Keratinocyte (primary cell): ENCODE results near the gene ZC3H12D. TPM values are rescaled to one million over a fixed set of nuclear protein-coding genes. Genes with fewer than 3 reads are reported as not detected.

ENCODE experiments used
- DNase-seq: peaks from one replicate; pipeline ENCODE4 v3.0.0-alpha.2; 2011; ENCODE audit warnings: low read depth, missing footprints, low spot score
- FAIRE-seq: peaks from 2 replicates; lab custom pipeline; 2011; peaks lifted over from hg19 to GRCh38; lab: Jason Lieb, UNC
- H2AFZ ChIP-seq: 2 replicates; pipeline ENCODE4 v1.6.0; 2012; ENCODE audit warnings: low read length, control low read depth, inconsistent platforms; ENCODE audit not compliant: control insufficient read depth
- H3K27ac ChIP-seq: 2 replicates; pipeline ENCODE4 v1.5.1; 2011; ENCODE audit warnings: low read length; ENCODE audit not compliant: control insufficient read depth, insufficient read depth
- H3K27me3 ChIP-seq: 3 replicates; pipeline ENCODE4 v1.6.0; 2011; ENCODE audit warnings: low read length; ENCODE audit not compliant: control insufficient read depth, insufficient read depth; ENCODE audit errors: extremely low read depth
- H3K36me3 ChIP-seq, 2 experiments: 2 replicates in 1 of 2; 3 replicates in 1 of 2; pipeline ENCODE4 v1.5.1; 2011; ENCODE audit warnings: low read length in 2 of 2, mild to moderate bottlenecking in 1 of 2; ENCODE audit not compliant: control insufficient read depth in 2 of 2, insufficient read depth in 2 of 2; ENCODE audit errors: extremely low read depth in 1 of 2
- H3K4me1 ChIP-seq: 3 replicates; pipeline ENCODE4 v1.5.1; 2011; ENCODE audit warnings: low read length; ENCODE audit not compliant: control insufficient read depth, insufficient read depth; ENCODE audit errors: extremely low read depth
- H3K4me2 ChIP-seq: 3 replicates; pipeline ENCODE4 v1.6.0; 2011; ENCODE audit warnings: low read depth, low read length; ENCODE audit not compliant: control insufficient read depth, insufficient read depth; ENCODE audit errors: extremely low read depth
- H3K4me3 ChIP-seq, 3 experiments: fragments of 200-600 bp in 1 of 3; sonication (generic) in 1 of 3; 2 replicates in 2 of 3; 3 replicates in 1 of 3; pipeline ENCODE4 v1.5.1; 2011 to 2016; ENCODE audit warnings: low read length in 3 of 3, mild to moderate bottlenecking in 3 of 3, control low read depth in 2 of 3, inconsistent platforms in 1 of 3, low read depth in 1 of 3, mixed read lengths in 1 of 3, mixed run types in 1 of 3, moderate library complexity in 1 of 3; ENCODE audit not compliant: control insufficient read depth in 2 of 3, insufficient read depth in 2 of 3; ENCODE audit errors: extremely low read depth in 1 of 3
- H3K79me2 ChIP-seq: 2 replicates; pipeline ENCODE4 v1.6.0; 2012; ENCODE audit warnings: low read length; ENCODE audit not compliant: control insufficient read depth, insufficient read depth
- H3K9ac ChIP-seq: 3 replicates; pipeline ENCODE4 v1.6.0; 2011; ENCODE audit warnings: low read length; ENCODE audit not compliant: control insufficient read depth, insufficient read depth; ENCODE audit errors: extremely low read depth
- H3K9me1 ChIP-seq: 3 replicates; pipeline ENCODE4 v1.6.0; 2011; ENCODE audit warnings: low read length; ENCODE audit not compliant: control insufficient read depth, insufficient read depth; ENCODE audit errors: extremely low read depth
- H3K9me3 ChIP-seq: 2 replicates; pipeline ENCODE4 v1.5.1; 2012; ENCODE audit warnings: low read depth, low read length; ENCODE audit not compliant: control insufficient read depth
- H4K20me1 ChIP-seq: 3 replicates; pipeline ENCODE4 v1.6.0; 2011; ENCODE audit warnings: low read length; ENCODE audit not compliant: control insufficient read depth, insufficient read depth; ENCODE audit errors: extremely low read depth
- CTCF ChIP-seq, 3 experiments: IDR thresholded peaks in 1 of 3; conservative IDR thresholded peaks in 1 of 3; optimal IDR thresholded peaks in 1 of 3; 2 replicates in 2 of 3; 3 replicates in 1 of 3; pipeline versions ENCODE3 to v1.5.1; 2011; ENCODE audit warnings: low read length in 3 of 3, mild to moderate bottlenecking in 3 of 3, moderate library complexity in 2 of 3, control low read depth in 1 of 3, inconsistent platforms in 1 of 3; ENCODE audit not compliant: insufficient read depth in 2 of 3; ENCODE audit errors: extremely low read depth in 1 of 3
- EZH2 ChIP-seq: IDR thresholded peaks from one replicate; pipeline ENCODE4 v1.6.1; 2012; ENCODE audit warnings: inconsistent platforms, mild to moderate bottlenecking, low read length, moderate library complexity
- dilution Hi-C: fragments of 300-500 bp; cut with MboI; formaldehyde crosslinking; loops from one replicate; pipeline ENCODE4 v1.7.0; 2020; ENCODE audit warnings: low sequenced_read_pairs; ENCODE audit not compliant: extremely low pct_ligation_motif_present
- polyA plus RNA-seq, 5 experiments: library from polyadenylated mRNA; depleted of rRNA in 3 of 5; stranded (reverse) in 3 of 5; stranded (forward) in 1 of 5; unstranded in 1 of 5; fragments of >200 nt; gene quantifications; 1 replicate in 1 of 5; 2 replicates in 3 of 5; 3 replicates in 1 of 5; pipeline versions ENCODE4 v1.2.1 to v1.2.3, GENCODE V29; 2011 to 2012; ENCODE audit warnings: missing spikeins in 2 of 5, low read depth in 1 of 5, low replicate concordance in 1 of 5

ZC3H12D gene
- polyA plus RNA-seq, 1 donor (not counting 4 experiments of a cell fraction or from before 2014, with no cell fraction given), result 0.04 TPM

- no peak for FAIRE-seq
- Histone ChIP-seq H3K9ac (no peak overlapping the region), H3K27me3 (no peaks in the 10 kb centered on the region), H3K27ac (no peak overlapping the region), H3K9me3 (no peaks in the 10 kb centered on the region), H2AFZ (no peak overlapping the region), H3K4me2 (no peak overlapping the region), H4K20me1 (no peaks in the 10 kb centered on the region), H3K79me2 (no peaks in the 10 kb centered on the region), H3K36me3 (no peaks in the 10 kb centered on the region), H3K9me1 (no peaks in the 10 kb centered on the region), H3K4me3 (no peak overlapping the region), H3K4me1 (no peaks in the 10 kb centered on the region)
- dilution Hi-C loops, result no loop called here
- no peak for DNase-seq
- TF ChIP-seq EZH2, result no peak
- TF ChIP-seq CTCF (optimal IDR thresholded peaks at IDR 0.05 in 1 of 3, IDR thresholded peaks at IDR 0.05 in 1 of 3, conservative IDR thresholded peaks at IDR 0.05 in 1 of 3; ENCODE audit: extremely low read depth in 1 of 3, insufficient read depth in 2 of 3, low read length in 3 of 3), result no peak
These were observed 48.2 kb downstream of the ZC3H12D start for GRCh38 chr6:149436647-149437046.

- no peaks in the 10 kb centered on the region for H3K79me2 ChIP-seq
- H3K36me3 ChIP-seq, result no peaks in the 10 kb centered on the region
- no peaks in the 10 kb centered on the region for H3K9me3 ChIP-seq
- H3K9ac ChIP-seq, result no peak overlapping the region
- DNase-seq (no peak), FAIRE-seq (no peak)
- dilution Hi-C loops, result no loop called here
- no peak overlapping the region for H2AFZ ChIP-seq
- H3K4me1 ChIP-seq, result no peaks in the 10 kb centered on the region
- no peak overlapping the region for H3K4me2 ChIP-seq
- H3K9me1 ChIP-seq, result no peaks in the 10 kb centered on the region
- no peak overlapping the region for H3K4me3 ChIP-seq
- H4K20me1 ChIP-seq, result no peaks in the 10 kb centered on the region
- no peaks in the 10 kb centered on the region for H3K27me3 ChIP-seq
- H3K27ac ChIP-seq, result no peak overlapping the region
- TF ChIP-seq CTCF (optimal IDR thresholded peaks at IDR 0.05 in 1 of 3, IDR thresholded peaks at IDR 0.05 in 1 of 3, conservative IDR thresholded peaks at IDR 0.05 in 1 of 3; ENCODE audit: extremely low read depth in 1 of 3, insufficient read depth in 2 of 3, low read length in 3 of 3), result no peak
- TF ChIP-seq EZH2, result no peak
These were observed 48.8 kb downstream of the ZC3H12D start for GRCh38 chr6:149435919-149436586.
